GM23248 (cell line): ENCODE results near the gene NAALADL2. TPM values are rescaled to one million over a fixed set of nuclear protein-coding genes. Genes with fewer than 3 reads are reported as not detected.

ENCODE experiments used
- DNase-seq: peaks from one replicate; pipeline ENCODE4 v3.0.0-alpha.2; 2015
- H2AFZ ChIP-seq: fragments of 200-600 bp; sonication (generic); 2 replicates; pipeline ENCODE4 v1.6.1; 2016; ENCODE audit warnings: antibody characterized with exemption
- H3F3A ChIP-seq: fragments of 200-600 bp; sonication (generic); 2 replicates; pipeline ENCODE4 v1.6.1; 2016; ENCODE audit warnings: mild to moderate bottlenecking, antibody characterized with exemption, mixed run types; ENCODE audit not compliant: insufficient read depth
- H3K27ac ChIP-seq: fragments of 200-600 bp; sonication (generic); 2 replicates; pipeline ENCODE4 v1.5.1; 2016; ENCODE audit warnings: mild to moderate bottlenecking
- H3K27me3 ChIP-seq: fragments of 200-600 bp; sonication (generic); replicated peaks from 2 replicates; pipeline ENCODE4 v1.6.1; 2016; ENCODE audit warnings: mild to moderate bottlenecking; ENCODE audit not compliant: insufficient read depth
- H3K36me3 ChIP-seq: fragments of 200-600 bp; sonication (generic); 2 replicates; pipeline ENCODE4 v1.6.1; 2016; ENCODE audit warnings: low read depth, mild to moderate bottlenecking
- H3K4me1 ChIP-seq: fragments of 200-600 bp; sonication (generic); 2 replicates; pipeline ENCODE4 v1.6.1; 2016; ENCODE audit warnings: mild to moderate bottlenecking; ENCODE audit not compliant: insufficient read depth
- H3K4me2 ChIP-seq: fragments of 200-600 bp; sonication (generic); one replicate; pipeline ENCODE4 v1.6.1; 2016; ENCODE audit warnings: mild to moderate bottlenecking; ENCODE audit not compliant: unreplicated experiment
- H3K4me3 ChIP-seq: fragments of 200-600 bp; sonication (generic); 2 replicates; pipeline ENCODE4 v1.5.1; 2016; ENCODE audit warnings: mild to moderate bottlenecking
- H3K79me2 ChIP-seq: fragments of 200-600 bp; sonication (generic); 2 replicates; pipeline ENCODE4 v1.6.1; 2016; ENCODE audit warnings: mild to moderate bottlenecking; ENCODE audit not compliant: insufficient read depth
- H3K9ac ChIP-seq: fragments of 200-600 bp; sonication (generic); 2 replicates; pipeline ENCODE4 v1.6.1; 2016; ENCODE audit warnings: mild to moderate bottlenecking
- H3K9me2 ChIP-seq: fragments of 200-600 bp; sonication (generic); 2 replicates; pipeline ENCODE4 v1.6.1; 2016; ENCODE audit warnings: mixed run types, mild to moderate bottlenecking, moderate library complexity; ENCODE audit not compliant: insufficient read depth
- H3K9me3 ChIP-seq: fragments of 200-600 bp; sonication (generic); one replicate; pipeline ENCODE4 v1.6.1; 2017; ENCODE audit warnings: low read depth
- H4K20me1 ChIP-seq: fragments of 200-600 bp; sonication (generic); 2 replicates; pipeline ENCODE4 v1.6.0; 2016; ENCODE audit not compliant: insufficient read depth
- EZH2 ChIP-seq: fragments of 200-600 bp; sonication (generic); IDR thresholded peaks from 2 replicates; pipeline ENCODE4 v1.6.1; 2018; ENCODE audit warnings: antibody characterized with exemption, mild to moderate bottlenecking; ENCODE audit not compliant: insufficient read depth, poor library complexity, severe bottlenecking
- EZH2phosphoT487 ChIP-seq: fragments of 200-600 bp; sonication (generic); IDR thresholded peaks from 2 replicates; pipeline ENCODE4 v1.6.1; 2018; ENCODE audit warnings: antibody characterized with exemption, moderate library complexity, mild to moderate bottlenecking, low read depth; ENCODE audit not compliant: insufficient read depth
- WGBS, 2 experiments: methylation state at CpG; one replicate each; pipeline ENCODE4 v1.1.6; 2015 to 2017; ENCODE audit warnings: low lambda C conversion rate in 2 of 2, low coverage in 1 of 2; ENCODE audit errors: missing lambda C conversion rate in 2 of 2; 5-methylcytosine and 5-hydroxymethylcytosine counted together
- in situ Hi-C: fragments of 300-500 bp; cut with MboI; formaldehyde crosslinking; loops from 2 replicates; pipeline ENCODE4 v1.15.0; 2020
- polyA plus RNA-seq: library from polyadenylated mRNA; unstranded; fragments of >200 nt; fragmentation: Nextera tagmentation; extraction: Ambion mirVana; gene quantifications from 2 replicates; pipeline ENCODE4 v1.2.1, GENCODE V29; 2016
- total RNA-seq: library from RNA; depleted of rRNA; stranded (reverse); fragments of >200 nt; shearing (Covaris generic); gene quantifications from 2 replicates; pipeline ENCODE4 v1.2.3, GENCODE V29; 2014

NAALADL2 gene
- total and polyA plus RNA-seq, 2 experiments from 2014 or later = 20.5 to 81.0 TPM

DNA sequence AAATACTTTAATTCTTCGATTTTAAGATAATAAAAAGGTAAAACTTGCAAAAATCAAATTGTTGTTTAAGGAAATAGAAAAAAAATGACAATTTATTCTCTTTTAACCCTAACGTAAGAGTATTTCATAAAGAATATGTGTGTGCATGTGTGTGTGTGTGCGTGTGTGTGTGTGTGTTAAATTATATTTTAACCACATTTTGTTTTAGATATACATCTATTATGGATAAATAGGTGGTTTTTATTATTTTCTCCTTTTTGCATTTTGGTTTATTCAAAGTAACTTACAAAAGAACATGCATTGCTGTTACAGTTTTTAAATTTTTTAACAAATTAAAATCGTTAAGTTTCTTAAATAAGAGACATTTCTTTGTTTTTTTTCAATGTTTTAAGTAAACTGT is 414.4 kb downstream of the NAALADL2 start:
- 72 to 73% methylated on average over 4 of the region's 4 CpGs for WGBS, 2 experiments
- in situ Hi-C loops = no loop called here
- Histone ChIP-seq H3K27me3 (no peaks in the 10 kb centered on the region), H3K4me2 (no peak overlapping the region), H4K20me1 (no peaks in the 10 kb centered on the region), H3K36me3 (no peaks in the 10 kb centered on the region), H3K9ac (no peak overlapping the region), H3K4me3 (no peak overlapping the region), H3K9me3 (no peaks in the 10 kb centered on the region), H3F3A (no peaks in the 10 kb centered on the region), H3K4me1 (peaks cover 7% of the 10 kb centered on the region; the same call in 1 of the 2 replicates), H3K9me2 (no peaks in the 10 kb centered on the region), H3K27ac (no peak overlapping the region), H3K79me2 (no peaks in the 10 kb centered on the region), H2AFZ (no peak overlapping the region)
- TF ChIP-seq EZH2 (no peak), EZH2phosphoT487 (no peak)
- no peak for DNase-seq

DNA sequence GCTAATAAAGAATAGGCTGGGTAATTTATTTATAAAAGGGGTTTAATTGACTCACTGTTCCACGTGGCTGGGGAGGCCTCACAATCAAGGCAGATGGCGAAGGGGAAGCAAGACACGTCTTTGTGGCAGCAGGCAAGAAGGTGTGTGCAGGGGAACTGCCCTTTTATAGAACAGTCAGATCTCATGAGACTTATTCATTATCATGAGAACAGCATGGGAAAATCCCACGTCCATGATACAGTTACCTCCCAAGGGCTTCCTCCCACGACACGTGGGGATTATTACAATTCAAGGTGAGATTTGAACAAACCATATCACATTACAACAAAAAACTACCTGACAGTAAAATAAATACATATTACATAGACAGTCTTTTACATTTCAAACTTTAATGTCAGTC is 414.9 kb downstream of the NAALADL2 start:
- Histone ChIP-seq H3K9me3 (no peaks in the 10 kb centered on the region), H2AFZ (no peak overlapping the region), H3K9ac (no peak overlapping the region), H3F3A (no peaks in the 10 kb centered on the region), H3K9me2 (no peaks in the 10 kb centered on the region), H3K4me2 (no peak overlapping the region), H3K27ac (no peak overlapping the region), H3K27me3 (no peaks in the 10 kb centered on the region), H3K79me2 (no peaks in the 10 kb centered on the region), H4K20me1 (no peaks in the 10 kb centered on the region), H3K4me3 (no peak overlapping the region), H3K36me3 (no peaks in the 10 kb centered on the region), H3K4me1 (peaks cover 7% of the 10 kb centered on the region; the same call in 1 of the 2 replicates)
- no peak for TF ChIP-seq EZH2
- DNase-seq = no peak
- WGBS, 2 experiments = 71 to 73% methylated on average over 6 of the region's 6 CpGs
- in situ Hi-C loops = no loop called here

DNA sequence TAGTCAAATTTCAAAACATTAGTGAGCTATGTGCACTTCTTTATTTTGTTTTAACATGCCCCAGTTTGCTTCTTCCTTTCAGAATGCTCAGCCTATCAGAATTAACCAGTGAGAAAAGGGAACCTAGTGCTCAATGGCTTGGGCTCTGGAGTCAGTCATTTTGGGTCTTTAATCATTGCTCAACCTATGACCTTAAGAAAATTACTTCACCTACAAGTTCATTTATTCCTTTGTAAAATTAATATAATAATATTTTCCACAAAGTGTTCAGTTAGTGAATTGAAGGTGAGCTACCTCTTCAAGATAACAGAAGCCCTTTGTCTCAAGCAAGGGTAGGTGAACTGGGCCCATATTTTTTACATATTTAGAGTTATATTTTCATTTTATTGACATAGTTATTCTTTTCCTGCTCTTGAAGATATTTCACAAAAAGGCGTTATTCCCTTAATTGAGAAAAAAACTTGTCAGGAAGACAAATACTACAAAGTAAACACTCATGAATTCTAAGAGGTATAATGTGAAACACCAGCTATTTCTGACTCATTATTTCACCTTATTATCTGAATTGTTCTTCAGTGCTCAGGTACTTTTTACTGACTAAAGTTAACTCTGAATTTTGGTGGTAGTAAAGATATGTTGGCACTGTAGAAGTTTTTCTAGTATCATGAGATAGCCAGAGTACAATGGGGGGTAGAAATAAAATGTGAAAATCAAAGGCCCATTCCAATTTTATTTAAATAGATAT is 415.5 kb downstream of the NAALADL2 start:
- no peak overlapping the region for H3K27ac ChIP-seq
- no peaks in the 10 kb centered on the region for H3K9me3 ChIP-seq
- no peak overlapping the region for H3K4me2 ChIP-seq
- no peaks in the 10 kb centered on the region for H3K9me2 ChIP-seq
- no peaks in the 10 kb centered on the region for H3F3A ChIP-seq
- TF ChIP-seq EZH2 = no peak
- no peak for TF ChIP-seq EZH2phosphoT487
- no peak overlapping the region for H3K4me3 ChIP-seq
- no peak for DNase-seq
- in situ Hi-C loops = no loop called here
- H3K9ac ChIP-seq = no peak overlapping the region
- H3K4me1 ChIP-seq = peaks cover 7% of the 10 kb centered on the region; the same call in 1 of the 2 replicates
- H3K27me3 ChIP-seq = no peaks in the 10 kb centered on the region
- no peaks in the 10 kb centered on the region for H3K36me3 ChIP-seq
- H2AFZ ChIP-seq = no peak overlapping the region
- H4K20me1 ChIP-seq = no peaks in the 10 kb centered on the region
- 43 to 44% methylated on average over 1 of the region's 1 CpG for WGBS, 2 experiments
- H3K79me2 ChIP-seq = no peaks in the 10 kb centered on the region

DNA sequence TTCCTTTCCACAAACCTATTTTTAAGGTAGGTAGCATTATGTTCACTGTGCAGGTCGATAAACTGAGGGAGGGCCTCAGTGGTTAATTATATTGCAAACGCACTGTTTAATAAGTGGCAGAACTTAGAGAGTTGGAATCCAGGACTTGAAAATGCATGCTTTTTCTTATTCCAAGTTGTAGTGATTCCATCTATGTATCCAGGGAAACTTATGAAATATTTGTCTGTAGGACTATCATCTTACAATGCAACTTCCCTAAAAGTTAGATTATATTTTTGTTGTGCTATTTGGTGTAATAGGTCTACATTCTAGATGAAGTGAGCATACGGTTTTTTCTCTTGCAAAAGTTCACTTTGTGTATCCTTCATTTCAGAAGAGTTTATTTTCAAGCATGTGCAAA is 419.5 kb downstream of the NAALADL2 start:
- TF ChIP-seq EZH2phosphoT487 (no peak), EZH2 (no peak)
- Histone ChIP-seq H3K79me2 (no peaks in the 10 kb centered on the region), H3K4me1 (no peaks in the 10 kb centered on the region), H2AFZ (no peak overlapping the region), H3K4me2 (no peak overlapping the region), H3K27me3 (no peaks in the 10 kb centered on the region), H3K36me3 (no peaks in the 10 kb centered on the region), H3F3A (no peaks in the 10 kb centered on the region), H3K9me3 (no peaks in the 10 kb centered on the region), H3K27ac (no peak overlapping the region), H3K9ac (no peak overlapping the region), H4K20me1 (no peaks in the 10 kb centered on the region), H3K4me3 (no peak overlapping the region), H3K9me2 (no peaks in the 10 kb centered on the region)
- WGBS, 2 experiments = 20 to 30% methylated on average over 3 of the region's 3 CpGs
- in situ Hi-C loops = no loop called here
- DNase-seq = no peak
